Erythroblast (primary cell): Measurements from ENCODE around the gene KDM2A.

Experiments
- GATA1 ChIP-seq: IDR thresholded peaks from 2 replicates; pipeline ENCODE4 v1.6.1; 2011; ENCODE audit warnings: low read depth, mild to moderate bottlenecking, control low read depth, low read length, moderate library complexity
- POLR2A ChIP-seq: IDR thresholded peaks from 2 replicates; pipeline ENCODE4 v1.6.1; 2011; ENCODE audit warnings: mild to moderate bottlenecking, low read length

DNA sequence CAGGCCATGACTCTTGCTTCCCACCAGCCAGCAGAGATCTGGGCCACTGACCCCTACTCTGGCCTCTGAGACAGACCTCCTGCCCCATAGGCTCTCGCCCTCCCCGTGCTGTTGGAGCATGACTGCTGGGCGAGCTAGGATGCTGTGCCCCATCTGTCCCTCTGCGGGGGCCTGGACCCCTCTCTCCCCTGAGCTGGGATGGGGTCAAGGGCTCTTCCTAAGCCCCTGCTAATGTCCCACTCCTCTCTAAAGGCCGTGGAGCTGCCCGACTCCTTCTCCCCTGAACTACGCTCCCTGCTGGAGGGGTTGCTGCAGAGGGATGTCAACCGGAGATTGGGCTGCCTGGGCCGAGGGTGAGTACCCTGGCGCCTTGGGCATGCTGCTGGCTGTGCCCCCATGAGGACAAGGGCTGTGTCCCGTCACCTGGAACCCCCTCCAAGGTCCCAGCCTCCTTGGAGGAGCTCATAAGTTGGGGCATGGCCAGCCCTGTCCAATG, 163.9 kb downstream of the KDM2A start:
- TF ChIP-seq POLR2A (no peak), GATA1 (no peak)
